Activated T-helper 1 cell treated with Interleukin-2 at 50 U/mL for 16 hours (primary cell): ENCODE data around the gene ANXA4.

ENCODE experiments used
- DNase-seq: peaks from one replicate; pipeline ENCODE4 v3.0.0-alpha.2; 2020; ENCODE audit warnings: low read depth

The ANXA4 gene

GRCh38 chr2:69846182-69847067 is 104.5 kb downstream of the ANXA4 start:
- DNase-seq: no peak

GRCh38 chr2:69847068-69847828 is 105.3 kb downstream of the ANXA4 start:
- no peak for DNase-seq

- no peak for DNase-seq
Observed at GRCh38 chr2:69848186-69848790, 106.4 kb downstream of the ANXA4 start.

GRCh38 chr2:69858261-69858660 is 116.3 kb downstream of the ANXA4 start:
- DNase-seq: no peak

GRCh38 chr2:69863298-69863697 is 121.4 kb downstream of the ANXA4 start:
- no peak for DNase-seq
